ENCODE results near the gene TUBA1C. TPM values are rescaled to one million over a fixed set of nuclear protein-coding genes. Genes with fewer than 3 reads are reported as not detected.
A peak's percentile ranks its signal among the peaks of the same experiment; 100 is the strongest.

The TUBA1C gene
- total and polyA plus RNA-seq, 9 of the 15 experiments (the other 6 are each of a cell fraction or from before 2014, with no cell fraction given): 755 to 3,012 (median 914) TPM

DNA sequence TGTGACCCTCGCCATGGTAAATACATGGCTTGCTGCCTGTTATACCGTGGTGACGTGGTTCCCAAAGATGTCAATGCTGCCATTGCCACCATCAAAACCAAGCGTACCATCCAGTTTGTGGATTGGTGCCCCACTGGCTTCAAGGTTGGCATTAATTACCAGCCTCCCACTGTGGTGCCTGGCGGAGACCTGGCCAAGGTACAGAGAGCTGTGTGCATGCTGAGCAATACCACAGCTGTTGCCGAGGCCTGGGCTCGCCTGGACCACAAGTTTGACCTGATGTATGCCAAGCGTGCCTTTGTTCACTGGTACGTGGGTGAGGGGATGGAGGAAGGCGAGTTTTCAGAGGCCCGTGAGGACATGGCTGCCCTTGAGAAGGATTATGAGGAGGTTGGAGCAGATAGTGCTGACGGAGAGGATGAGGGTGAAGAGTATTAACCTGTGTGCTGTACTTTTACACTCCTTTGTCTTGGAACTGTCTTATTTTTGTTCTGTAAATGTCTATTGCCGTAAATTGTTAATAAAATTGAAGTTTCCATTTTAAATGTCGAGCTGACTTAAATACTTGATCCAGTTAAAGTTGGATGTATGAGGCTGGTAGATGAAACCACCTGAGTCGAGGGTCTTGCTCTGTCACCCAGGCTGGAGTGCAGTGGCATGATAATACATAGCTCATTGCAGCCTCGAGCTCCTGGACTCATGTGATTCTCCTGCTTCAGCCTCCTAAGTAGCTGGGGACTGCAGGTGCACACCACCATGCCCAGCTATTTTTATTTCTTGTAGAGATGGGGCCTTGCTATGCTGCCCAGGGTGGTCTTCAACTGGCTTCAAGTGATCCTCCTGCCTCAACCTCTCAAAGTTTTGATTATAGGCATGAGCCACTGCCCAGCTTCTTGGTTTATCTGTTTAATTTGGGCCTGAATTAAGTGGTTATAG is 8.2 kb downstream of the TUBA1C start (continued):
- TF ChIP-seq, protein P1, sequence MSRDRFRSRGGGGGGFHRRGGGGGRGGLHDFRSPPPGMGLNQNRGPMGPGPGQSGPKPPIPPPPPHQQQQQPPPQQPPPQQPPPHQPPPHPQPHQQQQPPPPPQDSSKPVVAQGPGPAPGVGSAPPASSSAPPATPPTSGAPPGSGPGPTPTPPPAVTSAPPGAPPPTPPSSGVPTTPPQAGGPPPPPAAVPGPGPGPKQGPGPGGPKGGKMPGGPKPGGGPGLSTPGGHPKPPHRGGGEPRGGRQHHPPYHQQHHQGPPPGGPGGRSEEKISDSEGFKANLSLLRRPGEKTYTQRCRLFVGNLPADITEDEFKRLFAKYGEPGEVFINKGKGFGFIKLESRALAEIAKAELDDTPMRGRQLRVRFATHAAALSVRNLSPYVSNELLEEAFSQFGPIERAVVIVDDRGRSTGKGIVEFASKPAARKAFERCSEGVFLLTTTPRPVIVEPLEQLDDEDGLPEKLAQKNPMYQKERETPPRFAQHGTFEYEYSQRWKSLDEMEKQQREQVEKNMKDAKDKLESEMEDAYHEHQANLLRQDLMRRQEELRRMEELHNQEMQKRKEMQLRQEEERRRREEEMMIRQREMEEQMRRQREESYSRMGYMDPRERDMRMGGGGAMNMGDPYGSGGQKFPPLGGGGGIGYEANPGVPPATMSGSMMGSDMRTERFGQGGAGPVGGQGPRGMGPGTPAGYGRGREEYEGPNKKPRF (IDR thresholded peaks at IDR 0.05; ENCODE audit: low read depth, low read length): no peak
- TF ChIP-seq NFIC (IDR thresholded peaks at IDR 0.05): no peak
- TF ChIP-seq ZFP36 (IDR thresholded peaks at IDR 0.05; ENCODE audit: low read depth, low read length, partially characterized antibody): no peak
- TF ChIP-seq SIN3B (IDR thresholded peaks at IDR 0.05; ENCODE audit: low read depth): no peak
- TF ChIP-seq ZNF507 (tag; conservative IDR thresholded peaks at IDR 0.05): no peak
- TF ChIP-seq, protein P2, sequence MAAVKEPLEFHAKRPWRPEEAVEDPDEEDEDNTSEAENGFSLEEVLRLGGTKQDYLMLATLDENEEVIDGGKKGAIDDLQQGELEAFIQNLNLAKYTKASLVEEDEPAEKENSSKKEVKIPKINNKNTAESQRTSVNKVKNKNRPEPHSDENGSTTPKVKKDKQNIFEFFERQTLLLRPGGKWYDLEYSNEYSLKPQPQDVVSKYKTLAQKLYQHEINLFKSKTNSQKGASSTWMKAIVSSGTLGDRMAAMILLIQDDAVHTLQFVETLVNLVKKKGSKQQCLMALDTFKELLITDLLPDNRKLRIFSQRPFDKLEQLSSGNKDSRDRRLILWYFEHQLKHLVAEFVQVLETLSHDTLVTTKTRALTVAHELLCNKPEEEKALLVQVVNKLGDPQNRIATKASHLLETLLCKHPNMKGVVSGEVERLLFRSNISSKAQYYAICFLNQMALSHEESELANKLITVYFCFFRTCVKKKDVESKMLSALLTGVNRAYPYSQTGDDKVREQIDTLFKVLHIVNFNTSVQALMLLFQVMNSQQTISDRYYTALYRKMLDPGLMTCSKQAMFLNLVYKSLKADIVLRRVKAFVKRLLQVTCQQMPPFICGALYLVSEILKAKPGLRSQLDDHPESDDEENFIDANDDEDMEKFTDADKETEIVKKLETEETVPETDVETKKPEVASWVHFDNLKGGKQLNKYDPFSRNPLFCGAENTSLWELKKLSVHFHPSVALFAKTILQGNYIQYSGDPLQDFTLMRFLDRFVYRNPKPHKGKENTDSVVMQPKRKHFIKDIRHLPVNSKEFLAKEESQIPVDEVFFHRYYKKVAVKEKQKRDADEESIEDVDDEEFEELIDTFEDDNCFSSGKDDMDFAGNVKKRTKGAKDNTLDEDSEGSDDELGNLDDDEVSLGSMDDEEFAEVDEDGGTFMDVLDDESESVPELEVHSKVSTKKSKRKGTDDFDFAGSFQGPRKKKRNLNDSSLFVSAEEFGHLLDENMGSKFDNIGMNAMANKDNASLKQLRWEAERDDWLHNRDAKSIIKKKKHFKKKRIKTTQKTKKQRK (IDR thresholded peaks at IDR 0.05; ENCODE audit: borderline replicate concordance, low read depth, low read length): no peak
- TF ChIP-seq ZNF445 (CRISPR knock-in tag; IDR thresholded peaks at IDR 0.05; ENCODE audit: low read depth): no peak
- TF ChIP-seq SMAD1 (IDR thresholded peaks at IDR 0.05; ENCODE audit: low read depth, low read length, partially characterized antibody): no peak
- no peak for TF ChIP-seq ETV1 (tag; conservative IDR thresholded peaks at IDR 0.05; ENCODE audit: low read depth)
- no peak for TF ChIP-seq ZNF133 (CRISPR knock-in tag; IDR thresholded peaks at IDR 0.05)
- TF ChIP-seq, protein P3, sequence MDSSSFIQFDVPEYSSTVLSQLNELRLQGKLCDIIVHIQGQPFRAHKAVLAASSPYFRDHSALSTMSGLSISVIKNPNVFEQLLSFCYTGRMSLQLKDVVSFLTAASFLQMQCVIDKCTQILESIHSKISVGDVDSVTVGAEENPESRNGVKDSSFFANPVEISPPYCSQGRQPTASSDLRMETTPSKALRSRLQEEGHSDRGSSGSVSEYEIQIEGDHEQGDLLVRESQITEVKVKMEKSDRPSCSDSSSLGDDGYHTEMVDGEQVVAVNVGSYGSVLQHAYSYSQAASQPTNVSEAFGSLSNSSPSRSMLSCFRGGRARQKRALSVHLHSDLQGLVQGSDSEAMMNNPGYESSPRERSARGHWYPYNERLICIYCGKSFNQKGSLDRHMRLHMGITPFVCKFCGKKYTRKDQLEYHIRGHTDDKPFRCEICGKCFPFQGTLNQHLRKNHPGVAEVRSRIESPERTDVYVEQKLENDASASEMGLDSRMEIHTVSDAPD (CRISPR knock-in tag; IDR thresholded peaks at IDR 0.05): no peak
- TF ChIP-seq, protein P4, sequence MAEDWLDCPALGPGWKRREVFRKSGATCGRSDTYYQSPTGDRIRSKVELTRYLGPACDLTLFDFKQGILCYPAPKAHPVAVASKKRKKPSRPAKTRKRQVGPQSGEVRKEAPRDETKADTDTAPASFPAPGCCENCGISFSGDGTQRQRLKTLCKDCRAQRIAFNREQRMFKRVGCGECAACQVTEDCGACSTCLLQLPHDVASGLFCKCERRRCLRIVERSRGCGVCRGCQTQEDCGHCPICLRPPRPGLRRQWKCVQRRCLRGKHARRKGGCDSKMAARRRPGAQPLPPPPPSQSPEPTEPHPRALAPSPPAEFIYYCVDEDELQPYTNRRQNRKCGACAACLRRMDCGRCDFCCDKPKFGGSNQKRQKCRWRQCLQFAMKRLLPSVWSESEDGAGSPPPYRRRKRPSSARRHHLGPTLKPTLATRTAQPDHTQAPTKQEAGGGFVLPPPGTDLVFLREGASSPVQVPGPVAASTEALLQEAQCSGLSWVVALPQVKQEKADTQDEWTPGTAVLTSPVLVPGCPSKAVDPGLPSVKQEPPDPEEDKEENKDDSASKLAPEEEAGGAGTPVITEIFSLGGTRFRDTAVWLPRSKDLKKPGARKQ (CRISPR knock-in tag; IDR thresholded peaks at IDR 0.05): no peak
- TF ChIP-seq ETV6 (IDR thresholded peaks at IDR 0.05; ENCODE audit: borderline replicate concordance in 1 of 2, low read depth in 2 of 2, low read length in 1 of 2): no peak
- peak; percentile 79 for TF ChIP-seq ETV6 (CRISPR knock-in tag; IDR thresholded peaks at IDR 0.05; ENCODE audit: borderline replicate concordance)
- TF ChIP-seq BMI1 (IDR thresholded peaks at IDR 0.05; ENCODE audit: low read length): no peak
- TF ChIP-seq NFE2L1 (tag; IDR thresholded peaks at IDR 0.05; ENCODE audit: borderline replicate concordance, low read depth): no peak
- no peak for TF ChIP-seq ZNF140 (CRISPR knock-in tag; IDR thresholded peaks at IDR 0.05)
- TF ChIP-seq STAG1 (CRISPR knock-in tag; IDR thresholded peaks at IDR 0.05; ENCODE audit: borderline replicate concordance): no peak

Measured in K562 (cell line).